Lower leg skin (tissue), 3 donors: Measurements from ENCODE around the gene NTSR2.

Experiments used
- CTCF ChIP-seq, 3 donors: fragments of 450-650 bp; IDR thresholded peaks; one replicate each; pipeline ENCODE4 v1.5.1; 2016; ENCODE audit warnings: antibody characterized with exemption in 3 of 3, mild to moderate bottlenecking in 3 of 3, moderate library complexity in 2 of 3
- POLR2A ChIP-seq, 2 donors: fragments of 450-650 bp; IDR thresholded peaks; one replicate each; pipeline ENCODE4 v1.6.1; 2016 to 2017; ENCODE audit warnings: antibody characterized with exemption in 2 of 2, mild to moderate bottlenecking in 1 of 2, moderate library complexity in 1 of 2

GRCh38 chr2:11662882-11663281 is 7.1 kb downstream of the NTSR2 start:
- TF ChIP-seq POLR2A (IDR thresholded peaks at IDR 0.05) (no peak), CTCF (IDR thresholded peaks at IDR 0.05) (no peak)
